ENCODE measurements around the gene CCR9. TPM values are rescaled to one million over a fixed set of nuclear protein-coding genes. Genes with fewer than 3 reads are reported as not detected.
"Not testable (repeated sequence)": the region's sequence is repeated elsewhere in the genome, so short reads cannot be mapped to it uniquely, and the experiment has no call there.

CCR9 gene
- polyA plus RNA-seq, 4 donors, result 0.22 to 2.7 (median 1.0) TPM

DNA sequence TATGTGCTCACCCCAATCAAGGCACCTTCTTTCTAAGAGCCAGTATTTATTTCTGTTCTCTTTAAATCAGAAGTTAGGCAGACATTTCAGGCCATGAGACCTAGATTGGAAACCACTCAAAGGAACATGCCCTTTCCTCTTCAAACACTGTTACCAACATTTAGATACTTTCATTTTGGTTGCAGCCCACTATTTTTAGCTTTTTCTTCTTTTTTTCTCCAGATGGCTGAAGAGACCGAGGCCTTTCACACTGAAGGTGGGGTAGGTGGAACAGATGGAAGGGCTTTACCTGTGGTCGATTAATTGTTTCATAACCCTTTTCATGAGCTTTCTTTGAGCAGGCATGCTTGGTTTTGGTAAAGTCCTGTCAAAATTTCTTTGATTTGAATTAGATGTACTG is 33.5 kb upstream of the CCR9 start:
- H3K4me1 ChIP-seq (ENCODE audit: control insufficient read depth in 3 of 3, insufficient read depth in 2 of 3, low read depth in 1 of 3, low read length in 2 of 3), result no peaks in the 10 kb centered on the region
- peak overlapping the region in 1 of 3 donors; percentile 38 for H3K27ac ChIP-seq (ENCODE audit: low read depth in 1 of 3, low read length in 2 of 3)
- no peaks in the 10 kb centered on the region for H3K9me3 ChIP-seq (ENCODE audit: control insufficient read depth in 2 of 2, insufficient read depth in 1 of 2, low read depth in 1 of 2, low read length in 1 of 2)
- no peak overlapping the region for H3K4me3 ChIP-seq (ENCODE audit: low read depth in 1 of 3, low read length in 3 of 3)
- 69 to 90% (median 74%) methylated on average over 2 of the region's 2 CpGs for WGBS, 3 donors
- no peaks in the 10 kb centered on the region for H3K27me3 ChIP-seq (ENCODE audit: control insufficient read depth in 3 of 3, insufficient read depth in 3 of 3, low read length in 3 of 3)
- DNase-seq (no peak), FAIRE-seq (no peak)
- no peaks in the 10 kb centered on the region for H3K36me3 ChIP-seq (ENCODE audit: control insufficient read depth in 3 of 3, insufficient read depth in 2 of 3, low read depth in 1 of 3, low read length in 3 of 3)

GRCh38 chr3:45856323-45856722 is 30.0 kb upstream of the CCR9 start:
- peaks cover 3 to 13% (median 3%) of the 10 kb centered on the region in 3 donors for H3K4me1 ChIP-seq (ENCODE audit: control insufficient read depth in 3 of 3, insufficient read depth in 2 of 3, low read depth in 1 of 3, low read length in 2 of 3)
- not testable (repeated sequence) for DNase-seq; H3K36me3 ChIP-seq (ENCODE audit: control insufficient read depth in 3 of 3, insufficient read depth in 2 of 3, low read depth in 1 of 3, low read length in 3 of 3); FAIRE-seq; H3K4me3 ChIP-seq (ENCODE audit: low read depth in 1 of 3, low read length in 3 of 3); H3K9me3 ChIP-seq (ENCODE audit: control insufficient read depth in 2 of 2, insufficient read depth in 1 of 2, low read depth in 1 of 2, low read length in 1 of 2); H3K27me3 ChIP-seq (ENCODE audit: control insufficient read depth in 3 of 3, insufficient read depth in 3 of 3, low read length in 3 of 3); H3K27ac ChIP-seq (ENCODE audit: low read depth in 1 of 3, low read length in 2 of 3)
- WGBS, 3 donors, result 77 to 86% (median 85%) methylated on average over 1 of the region's 1 CpG

GRCh38 chr3:45857024-45857423 is 29.3 kb upstream of the CCR9 start:
- FAIRE-seq, result not testable (repeated sequence)
- 87 to 95% (median 89%) methylated on average over 2 of the region's 2 CpGs for WGBS, 3 donors

DNA sequence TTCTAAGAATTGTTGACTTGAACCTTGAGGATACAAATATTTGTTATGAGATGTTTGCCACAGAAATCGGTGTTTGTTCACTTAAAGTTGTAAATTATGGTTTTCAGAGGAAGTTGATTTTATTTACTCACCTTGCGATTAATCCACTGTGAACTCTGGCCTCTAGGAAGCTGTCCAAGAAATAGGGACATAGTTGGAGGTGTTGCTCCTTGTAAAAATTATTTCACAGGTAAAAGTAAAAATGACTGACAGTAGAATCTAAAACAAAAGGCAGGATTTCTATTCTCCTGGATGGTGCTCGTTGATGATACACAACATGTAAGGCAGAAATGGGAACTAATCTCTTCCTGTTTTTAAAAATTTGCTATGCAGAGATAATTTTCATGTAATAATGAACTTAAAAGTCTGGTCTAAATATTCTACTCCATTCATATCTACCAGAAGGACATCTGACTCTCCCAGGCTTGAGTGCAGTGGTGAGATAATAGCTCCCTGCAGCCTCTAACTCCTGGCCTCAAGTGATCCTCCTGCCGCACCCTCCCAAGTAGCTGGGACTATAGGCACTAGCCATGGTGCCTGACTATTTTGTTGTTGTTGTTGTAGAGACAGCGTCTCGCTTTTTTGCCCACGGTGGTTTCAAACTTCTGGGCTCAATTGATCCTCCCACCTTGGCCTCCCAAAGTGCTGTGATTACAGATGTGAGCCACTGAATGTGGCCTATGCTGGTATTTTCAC is 27.4 kb upstream of the CCR9 start:
- peaks cover 0 to 6% of the 10 kb centered on the region in 2 donors for H3K9me3 ChIP-seq (ENCODE audit: control insufficient read depth in 2 of 2, insufficient read depth in 1 of 2, low read depth in 1 of 2, low read length in 1 of 2)
- WGBS, 3 donors, result 50 to 67% (median 54%) methylated on average over 7 of the region's 7 CpGs
- DNase-seq, result peak in 1 of 2 donors; percentile 20
- no peaks in the 10 kb centered on the region for H3K36me3 ChIP-seq (ENCODE audit: control insufficient read depth in 3 of 3, insufficient read depth in 2 of 3, low read depth in 1 of 3, low read length in 3 of 3)
- H3K4me3 ChIP-seq (ENCODE audit: low read depth in 1 of 3, low read length in 3 of 3), result no peak overlapping the region
- FAIRE-seq, result no peak
- no peaks in the 10 kb centered on the region for H3K27me3 ChIP-seq (ENCODE audit: control insufficient read depth in 3 of 3, insufficient read depth in 3 of 3, low read length in 3 of 3)
- H3K27ac ChIP-seq (ENCODE audit: low read depth in 1 of 3, low read length in 2 of 3), result no peak overlapping the region
- H3K4me1 ChIP-seq (ENCODE audit: control insufficient read depth in 3 of 3, insufficient read depth in 2 of 3, low read depth in 1 of 3, low read length in 2 of 3), result peaks cover 3 to 22% (median 4%) of the 10 kb centered on the region in 3 donors

More at GRCh38 chr3:45857024-45857423, 29.3 kb upstream of the CCR9 start:
- H3K4me3 ChIP-seq (ENCODE audit: low read depth in 1 of 3, low read length in 3 of 3); H3K9me3 ChIP-seq (ENCODE audit: control insufficient read depth in 2 of 2, insufficient read depth in 1 of 2, low read depth in 1 of 2, low read length in 1 of 2); H3K27me3 ChIP-seq (ENCODE audit: control insufficient read depth in 3 of 3, insufficient read depth in 3 of 3, low read length in 3 of 3); H3K36me3 ChIP-seq (ENCODE audit: control insufficient read depth in 3 of 3, insufficient read depth in 2 of 3, low read depth in 1 of 3, low read length in 3 of 3); H3K27ac ChIP-seq (ENCODE audit: low read depth in 1 of 3, low read length in 2 of 3); DNase-seq: not testable (repeated sequence)
- peaks cover 3 to 16% (median 4%) of the 10 kb centered on the region in 3 donors for H3K4me1 ChIP-seq (ENCODE audit: control insufficient read depth in 3 of 3, insufficient read depth in 2 of 3, low read depth in 1 of 3, low read length in 2 of 3)

DNA sequence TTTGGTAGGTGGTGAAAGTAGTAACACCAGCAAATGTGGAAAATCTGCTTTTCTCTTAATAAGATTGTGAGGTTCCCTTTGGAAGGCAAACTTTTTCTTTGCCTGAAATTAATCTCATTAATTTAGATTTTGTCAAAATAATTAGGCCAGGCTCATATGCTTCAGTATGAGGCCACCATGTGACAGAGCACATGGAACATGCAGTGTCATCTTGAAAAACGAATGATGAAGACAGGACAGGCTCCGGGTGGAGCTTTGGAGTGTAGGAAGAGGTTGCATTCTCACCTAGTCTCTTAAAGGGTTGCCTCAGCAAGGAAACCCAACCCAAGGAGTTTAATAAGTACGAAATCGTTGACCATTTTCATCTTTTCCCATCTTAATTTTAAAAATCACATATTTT is 25.9 kb upstream of the CCR9 start:
- H3K36me3 ChIP-seq (ENCODE audit: control insufficient read depth in 3 of 3, insufficient read depth in 2 of 3, low read depth in 1 of 3, low read length in 3 of 3), result no peaks in the 10 kb centered on the region
- H3K4me1 ChIP-seq (ENCODE audit: control insufficient read depth in 3 of 3, insufficient read depth in 2 of 3, low read depth in 1 of 3, low read length in 2 of 3), result peaks cover 3 to 22% (median 4%) of the 10 kb centered on the region in 3 donors
- no peaks in the 10 kb centered on the region for H3K27me3 ChIP-seq (ENCODE audit: control insufficient read depth in 3 of 3, insufficient read depth in 3 of 3, low read length in 3 of 3)
- no peak overlapping the region for H3K4me3 ChIP-seq (ENCODE audit: low read depth in 1 of 3, low read length in 3 of 3)
- FAIRE-seq (no peak), DNase-seq (peak in 1 of 2 donors; percentile 9)
- WGBS, 3 donors, result 70 to 74% (median 74%) methylated on average over 4 of the region's 4 CpGs
- H3K9me3 ChIP-seq (ENCODE audit: control insufficient read depth in 2 of 2, insufficient read depth in 1 of 2, low read depth in 1 of 2, low read length in 1 of 2), result peaks cover 0 to 6% of the 10 kb centered on the region in 2 donors
- H3K27ac ChIP-seq (ENCODE audit: low read depth in 1 of 3, low read length in 2 of 3), result peak overlapping the region in 2 of 3 donors; percentile 11 to 40

DNA sequence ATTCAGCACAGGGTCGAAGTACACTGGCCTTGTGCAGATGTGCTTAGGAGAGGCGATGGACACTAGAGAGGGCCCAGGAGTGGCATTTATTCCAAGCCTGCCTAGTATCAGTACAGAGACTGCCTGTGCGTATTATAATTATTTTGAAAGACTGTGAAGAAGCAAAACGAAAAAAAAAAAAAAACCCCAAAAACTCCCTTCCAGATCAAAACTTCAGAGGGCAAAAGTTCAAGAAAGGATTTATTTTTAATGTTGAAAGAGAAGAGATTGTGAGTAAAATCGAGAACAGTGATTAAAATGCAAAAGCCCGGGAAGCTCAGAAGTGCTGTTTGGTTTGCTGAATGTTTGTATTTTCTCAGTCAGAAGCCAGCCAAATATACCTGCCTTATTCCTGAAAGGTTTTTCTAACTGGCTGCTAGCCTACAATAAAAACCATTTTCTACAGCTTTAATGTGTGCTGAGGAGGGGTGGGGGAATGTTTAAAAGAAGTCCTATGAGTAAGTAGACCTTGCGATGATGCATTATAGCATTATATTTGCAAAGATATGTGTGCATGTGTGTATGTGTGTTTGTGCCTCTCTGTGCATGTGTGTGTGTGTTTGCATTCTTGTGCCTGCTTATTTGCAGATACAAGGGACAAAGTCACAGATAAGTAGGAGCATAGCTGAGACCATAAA is 25.2 kb upstream of the CCR9 start:
- Histone ChIP-seq H3K36me3 (ENCODE audit: control insufficient read depth in 3 of 3, insufficient read depth in 2 of 3, low read depth in 1 of 3, low read length in 3 of 3) (no peaks in the 10 kb centered on the region), H3K4me3 (ENCODE audit: low read depth in 1 of 3, low read length in 3 of 3) (no peak overlapping the region), H3K9me3 (ENCODE audit: control insufficient read depth in 2 of 2, insufficient read depth in 1 of 2, low read depth in 1 of 2, low read length in 1 of 2) (peaks cover 0 to 6% of the 10 kb centered on the region in 2 donors), H3K27me3 (ENCODE audit: control insufficient read depth in 3 of 3, insufficient read depth in 3 of 3, low read length in 3 of 3) (no peaks in the 10 kb centered on the region), H3K4me1 (ENCODE audit: control insufficient read depth in 3 of 3, insufficient read depth in 2 of 3, low read depth in 1 of 3, low read length in 2 of 3) (peaks cover 3 to 22% (median 4%) of the 10 kb centered on the region in 3 donors), H3K27ac (ENCODE audit: low read depth in 1 of 3, low read length in 2 of 3) (peak overlapping the region in 2 of 3 donors; percentile 11 to 55)
- DNase-seq, result peak; percentile 74 to 82
- WGBS, 3 donors, result 15 to 30% (median 22%) methylated on average over 7 of the region's 7 CpGs
- FAIRE-seq, result no peak

DNA sequence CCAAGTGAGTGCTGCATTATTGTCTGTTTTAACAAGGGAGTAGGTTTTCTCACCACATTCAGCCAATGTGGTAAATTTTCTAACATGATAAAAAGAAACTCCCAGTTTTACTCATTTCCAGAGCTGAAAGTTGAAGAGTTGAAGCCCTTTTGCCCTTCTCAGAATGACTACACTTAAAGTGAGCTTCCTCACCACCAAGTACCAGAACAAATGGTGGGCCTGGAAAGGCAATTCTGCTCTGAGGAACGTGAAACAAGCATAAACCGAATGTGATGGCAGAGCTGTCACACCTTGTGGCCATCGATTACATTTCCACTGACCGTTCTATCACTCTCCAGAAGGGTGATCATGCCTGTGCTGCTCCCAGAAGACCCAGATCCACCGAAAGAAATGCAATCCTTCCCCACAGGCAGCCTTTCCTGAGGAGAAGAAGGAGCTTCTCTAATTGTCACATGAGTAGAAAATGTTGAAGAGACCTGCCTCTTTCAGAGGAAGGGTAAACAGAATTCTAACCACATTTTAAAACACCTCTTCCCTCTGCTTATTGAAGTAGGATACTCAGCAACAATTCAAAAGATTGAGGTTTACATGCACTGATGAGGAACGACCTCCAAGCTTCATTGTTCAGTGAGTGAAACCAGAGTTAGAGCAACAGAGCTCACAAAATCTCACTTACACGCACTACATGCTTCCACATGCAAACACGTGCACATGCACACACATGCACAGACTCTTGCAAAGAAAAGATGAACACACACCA is 21.4 kb upstream of the CCR9 start:
- H3K4me3 ChIP-seq (ENCODE audit: low read depth in 1 of 3, low read length in 3 of 3), result no peak overlapping the region
- no peak for FAIRE-seq
- DNase-seq, result peak in 1 of 2 donors; percentile 33
- WGBS, 3 donors, result 53 to 77% (median 55%) methylated on average over 8 of the region's 8 CpGs
- H3K36me3 ChIP-seq (ENCODE audit: control insufficient read depth in 3 of 3, insufficient read depth in 2 of 3, low read depth in 1 of 3, low read length in 3 of 3), result no peaks in the 10 kb centered on the region
- peaks cover 2 to 19% (median 3%) of the 10 kb centered on the region in 3 donors for H3K4me1 ChIP-seq (ENCODE audit: control insufficient read depth in 3 of 3, insufficient read depth in 2 of 3, low read depth in 1 of 3, low read length in 2 of 3)
- peak overlapping the region in 2 of 3 donors; percentile 50 to 73 for H3K27ac ChIP-seq (ENCODE audit: low read depth in 1 of 3, low read length in 2 of 3)
- no peaks in the 10 kb centered on the region for H3K27me3 ChIP-seq (ENCODE audit: control insufficient read depth in 3 of 3, insufficient read depth in 3 of 3, low read length in 3 of 3)
- H3K9me3 ChIP-seq (ENCODE audit: control insufficient read depth in 2 of 2, insufficient read depth in 1 of 2, low read depth in 1 of 2, low read length in 1 of 2), result peaks cover 0 to 6% of the 10 kb centered on the region in 2 donors

- Histone ChIP-seq H3K4me3 (ENCODE audit: low read depth in 1 of 3, low read length in 3 of 3) (no peak overlapping the region), H3K27me3 (ENCODE audit: control insufficient read depth in 3 of 3, insufficient read depth in 3 of 3, low read length in 3 of 3) (no peaks in the 10 kb centered on the region), H3K4me1 (ENCODE audit: control insufficient read depth in 3 of 3, insufficient read depth in 2 of 3, low read depth in 1 of 3, low read length in 2 of 3) (peaks cover 2 to 13% (median 3%) of the 10 kb centered on the region in 3 donors), H3K36me3 (ENCODE audit: control insufficient read depth in 3 of 3, insufficient read depth in 2 of 3, low read depth in 1 of 3, low read length in 3 of 3) (no peaks in the 10 kb centered on the region), H3K27ac (ENCODE audit: low read depth in 1 of 3, low read length in 2 of 3) (no peak overlapping the region), H3K9me3 (ENCODE audit: control insufficient read depth in 2 of 2, insufficient read depth in 1 of 2, low read depth in 1 of 2, low read length in 1 of 2) (peaks cover 0 to 6% of the 10 kb centered on the region in 2 donors)
- no peak for DNase-seq
- FAIRE-seq, result no peak
- 57 to 78% (median 66%) methylated on average over 6 of the region's 6 CpGs for WGBS, 3 donors
These were observed 20.8 kb upstream of the CCR9 start for GRCh38 chr3:45865563-45865962.

All from small intestine (tissue), 7 donors.